GM10847 (cell line): ENCODE data around the gene OR6J1.

ENCODE experiments used
- POLR2A ChIP-seq: IDR thresholded peaks from 2 replicates; pipeline ENCODE4 v1.6.1; 2011; ENCODE audit not compliant: insufficient read length; ENCODE audit errors: extremely low read depth

Gene OR6J1

GRCh38 chr14:22596354-22596879 is 47.7 kb downstream of the OR6J1 start:
- no peak for TF ChIP-seq POLR2A

GRCh38 chr14:22594156-22594716 is 49.9 kb downstream of the OR6J1 start:
- no peak for TF ChIP-seq POLR2A

GRCh38 chr14:22593601-22594000 is 50.6 kb downstream of the OR6J1 start:
- TF ChIP-seq POLR2A: no peak

- no peak for TF ChIP-seq POLR2A
Observed at GRCh38 chr14:22593189-22593588, 51.0 kb downstream of the OR6J1 start.

- peak; percentile 95 for TF ChIP-seq POLR2A
Observed at GRCh38 chr14:22589096-22589839, 54.9 kb downstream of the OR6J1 start, which contains the start of gene DAD1. DAD1 (minus strand) TSS chr14:22589224; CDS start chr14:22589157, 67 bp downstream.

- no peak for TF ChIP-seq POLR2A
Observed at GRCh38 chr14:22588526-22589095, 55.5 kb downstream of the OR6J1 start.

GRCh38 chr14:22587247-22587646 is 56.9 kb downstream of the OR6J1 start:
- TF ChIP-seq POLR2A: no peak

- TF ChIP-seq POLR2A: no peak
Observed at GRCh38 chr14:22583994-22584393, 60.2 kb downstream of the OR6J1 start.
